HepG2 (cell line): ENCODE results near the gene COL2A1.

ENCODE experiments used
- EP300 ChIP-seq, 3 experiments: sonication (generic) in 1 of 3; formaldehyde crosslinking in 1 of 3; IDR thresholded peaks; 2 replicates each; pipeline versions ENCODE4 v1.5.1 to v1.6.1; 2011 to 2020; ENCODE audit warnings: low read depth in 2 of 3, low read length in 2 of 3, borderline replicate concordance in 1 of 3, improper control_type of control experiment in 1 of 3, mild to moderate bottlenecking in 1 of 3, missing genetic modification reagents in 1 of 3, moderate library complexity in 1 of 3
- KAT8 ChIP-seq: IDR thresholded peaks from 2 replicates; pipeline ENCODE4 v1.6.1; 2016; ENCODE audit warnings: missing genetic modification reagents, missing compliant biosample characterization
- KDM1A ChIP-seq: IDR thresholded peaks from 2 replicates; pipeline ENCODE4 v1.6.1; 2016; ENCODE audit warnings: missing compliant biosample characterization
- POLR2A ChIP-seq, 2 experiments: IDR thresholded peaks; 2 replicates each; pipeline ENCODE4 v1.6.1; 2011; ENCODE audit warnings: low read depth in 2 of 2, low read length in 2 of 2, mild to moderate bottlenecking in 1 of 2, moderate library complexity in 1 of 2; ENCODE audit not compliant: insufficient read depth in 1 of 2
- SMYD3 ChIP-seq: sonication (generic); formaldehyde crosslinking; IDR thresholded peaks from 2 replicates; pipeline ENCODE4 v1.8.1; 2023; ENCODE audit warnings: mild to moderate bottlenecking, missing genetic modification reagents
- ZNF775 ChIP-seq: sonication (generic); formaldehyde crosslinking; IDR thresholded peaks from 2 replicates; pipeline ENCODE4 v1.4.0; 2020; ENCODE audit warnings: missing genetic modification reagents, mild to moderate bottlenecking, moderate library complexity, borderline replicate concordance
- TF ChIP-seq, protein P1 (sequence below): sonication (generic); formaldehyde crosslinking; IDR thresholded peaks from 2 replicates; pipeline ENCODE4 v1.5.0; 2020; ENCODE audit warnings: mild to moderate bottlenecking, missing genetic modification reagents, moderate library complexity
- TF ChIP-seq, protein P2 (sequence below): sonication (generic); formaldehyde crosslinking; IDR thresholded peaks from 2 replicates; pipeline ENCODE4 v1.4.0; 2020; ENCODE audit warnings: missing genetic modification reagents, borderline replicate concordance
- TF ChIP-seq, protein P3 (sequence below): sonication (generic); formaldehyde crosslinking; IDR thresholded peaks from 2 replicates; pipeline ENCODE4 v1.4.0; 2020; ENCODE audit warnings: missing genetic modification reagents

DNA sequence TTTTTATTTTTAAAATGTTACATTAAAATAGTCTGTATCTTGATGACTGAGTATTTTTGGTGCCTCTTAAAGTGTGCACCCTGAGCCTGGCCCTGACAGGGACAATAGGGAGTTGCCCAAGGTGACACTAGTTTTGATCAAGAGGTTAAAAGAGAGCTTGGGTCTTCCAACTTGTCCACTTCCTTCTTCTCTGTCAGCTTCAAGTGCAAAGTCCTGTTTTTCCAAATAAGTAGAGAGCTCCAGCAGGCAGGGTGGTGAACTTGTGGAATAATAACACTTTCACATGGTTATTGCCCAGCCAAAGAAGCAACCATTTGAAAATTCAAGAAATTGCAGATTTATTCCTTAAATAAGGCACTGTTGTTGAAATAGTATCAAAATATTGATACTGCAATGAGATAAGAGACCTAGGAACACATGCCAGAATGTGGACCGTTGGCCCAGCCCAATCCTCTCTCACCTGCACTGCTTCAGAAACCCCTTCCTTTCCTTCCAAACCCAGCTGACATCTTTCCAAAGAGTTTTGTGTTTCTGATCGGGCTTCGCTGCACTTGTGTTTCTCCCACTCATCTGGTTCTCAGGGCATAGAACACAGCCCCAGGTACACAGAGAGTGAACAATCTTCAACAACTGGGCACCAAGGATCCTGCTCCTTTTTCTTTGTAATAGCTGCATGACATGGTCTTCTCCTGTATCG lies 13.8 kb upstream of the COL2A1 start:
- TF ChIP-seq, protein P1, sequence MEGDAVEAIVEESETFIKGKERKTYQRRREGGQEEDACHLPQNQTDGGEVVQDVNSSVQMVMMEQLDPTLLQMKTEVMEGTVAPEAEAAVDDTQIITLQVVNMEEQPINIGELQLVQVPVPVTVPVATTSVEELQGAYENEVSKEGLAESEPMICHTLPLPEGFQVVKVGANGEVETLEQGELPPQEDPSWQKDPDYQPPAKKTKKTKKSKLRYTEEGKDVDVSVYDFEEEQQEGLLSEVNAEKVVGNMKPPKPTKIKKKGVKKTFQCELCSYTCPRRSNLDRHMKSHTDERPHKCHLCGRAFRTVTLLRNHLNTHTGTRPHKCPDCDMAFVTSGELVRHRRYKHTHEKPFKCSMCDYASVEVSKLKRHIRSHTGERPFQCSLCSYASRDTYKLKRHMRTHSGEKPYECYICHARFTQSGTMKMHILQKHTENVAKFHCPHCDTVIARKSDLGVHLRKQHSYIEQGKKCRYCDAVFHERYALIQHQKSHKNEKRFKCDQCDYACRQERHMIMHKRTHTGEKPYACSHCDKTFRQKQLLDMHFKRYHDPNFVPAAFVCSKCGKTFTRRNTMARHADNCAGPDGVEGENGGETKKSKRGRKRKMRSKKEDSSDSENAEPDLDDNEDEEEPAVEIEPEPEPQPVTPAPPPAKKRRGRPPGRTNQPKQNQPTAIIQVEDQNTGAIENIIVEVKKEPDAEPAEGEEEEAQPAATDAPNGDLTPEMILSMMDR (CRISPR knock-in tag): no peak
- no peak for TF ChIP-seq KDM1A (CRISPR knock-in tag)
- TF ChIP-seq EP300 (IDR thresholded peaks at IDR 0.05; ENCODE audit: low read depth in 2 of 2, low read length in 2 of 2): no peak
- no peak for TF ChIP-seq EP300 (CRISPR knock-in tag; IDR thresholded peaks at IDR 0.05; ENCODE audit: borderline replicate concordance)
- TF ChIP-seq, protein P2, sequence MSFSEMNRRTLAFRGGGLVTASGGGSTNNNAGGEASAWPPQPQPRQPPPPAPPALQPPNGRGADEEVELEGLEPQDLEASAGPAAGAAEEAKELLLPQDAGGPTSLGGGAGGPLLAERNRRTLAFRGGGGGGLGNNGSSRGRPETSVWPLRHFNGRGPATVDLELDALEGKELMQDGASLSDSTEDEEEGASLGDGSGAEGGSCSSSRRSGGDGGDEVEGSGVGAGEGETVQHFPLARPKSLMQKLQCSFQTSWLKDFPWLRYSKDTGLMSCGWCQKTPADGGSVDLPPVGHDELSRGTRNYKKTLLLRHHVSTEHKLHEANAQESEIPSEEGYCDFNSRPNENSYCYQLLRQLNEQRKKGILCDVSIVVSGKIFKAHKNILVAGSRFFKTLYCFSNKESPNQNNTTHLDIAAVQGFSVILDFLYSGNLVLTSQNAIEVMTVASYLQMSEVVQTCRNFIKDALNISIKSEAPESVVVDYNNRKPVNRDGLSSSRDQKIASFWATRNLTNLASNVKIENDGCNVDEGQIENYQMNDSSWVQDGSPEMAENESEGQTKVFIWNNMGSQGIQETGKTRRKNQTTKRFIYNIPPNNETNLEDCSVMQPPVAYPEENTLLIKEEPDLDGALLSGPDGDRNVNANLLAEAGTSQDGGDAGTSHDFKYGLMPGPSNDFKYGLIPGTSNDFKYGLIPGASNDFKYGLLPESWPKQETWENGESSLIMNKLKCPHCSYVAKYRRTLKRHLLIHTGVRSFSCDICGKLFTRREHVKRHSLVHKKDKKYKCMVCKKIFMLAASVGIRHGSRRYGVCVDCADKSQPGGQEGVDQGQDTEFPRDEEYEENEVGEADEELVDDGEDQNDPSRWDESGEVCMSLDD (CRISPR knock-in tag): no peak
- TF ChIP-seq POLR2A (IDR thresholded peaks at IDR 0.05; ENCODE audit: insufficient read depth in 1 of 2, low read depth in 2 of 2, low read length in 2 of 2): no peak
- no peak for TF ChIP-seq ZNF775 (CRISPR knock-in tag)
- TF ChIP-seq KAT8 (CRISPR knock-in tag): no peak
- no peak for TF ChIP-seq SMYD3 (CRISPR knock-in tag)
- TF ChIP-seq, protein P3, sequence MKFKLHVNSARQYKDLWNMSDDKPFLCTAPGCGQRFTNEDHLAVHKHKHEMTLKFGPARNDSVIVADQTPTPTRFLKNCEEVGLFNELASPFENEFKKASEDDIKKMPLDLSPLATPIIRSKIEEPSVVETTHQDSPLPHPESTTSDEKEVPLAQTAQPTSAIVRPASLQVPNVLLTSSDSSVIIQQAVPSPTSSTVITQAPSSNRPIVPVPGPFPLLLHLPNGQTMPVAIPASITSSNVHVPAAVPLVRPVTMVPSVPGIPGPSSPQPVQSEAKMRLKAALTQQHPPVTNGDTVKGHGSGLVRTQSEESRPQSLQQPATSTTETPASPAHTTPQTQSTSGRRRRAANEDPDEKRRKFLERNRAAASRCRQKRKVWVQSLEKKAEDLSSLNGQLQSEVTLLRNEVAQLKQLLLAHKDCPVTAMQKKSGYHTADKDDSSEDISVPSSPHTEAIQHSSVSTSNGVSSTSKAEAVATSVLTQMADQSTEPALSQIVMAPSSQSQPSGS (CRISPR knock-in tag): no peak
